Measurements from ENCODE around the gene ADCY10. TPM values are rescaled to one million over a fixed set of nuclear protein-coding genes. Genes with fewer than 3 reads are reported as not detected.
A peak's percentile ranks its signal among the peaks of the same experiment; 100 is the strongest.

ADCY10 gene
- total and polyA plus RNA-seq, 9 of the 15 experiments (the other 6 are each of a cell fraction or from before 2014, with no cell fraction given), result 0.08 to 0.86 (median 0.22) TPM

GRCh38 chr1:167926486-167926997 is 12.6 kb upstream of the ADCY10 start (continued):
- TF ChIP-seq SMARCB1 (IDR thresholded peaks at IDR 0.05; ENCODE audit: insufficient read length, low read depth), result peak; percentile 75
- no peak for TF ChIP-seq GABPA (tag; conservative IDR thresholded peaks at IDR 0.05; ENCODE audit: low read depth)
- peak; percentile 91 to 92 for TF ChIP-seq KDM1A (IDR thresholded peaks at IDR 0.05)
- peak; percentile 34; the same call in 1 of the 2 replicates for TF ChIP-seq SMAD3 (CRISPR knock-in tag; conservative IDR thresholded peaks at IDR 0.05)
- no peak for TF ChIP-seq RNF2 (IDR thresholded peaks at IDR 0.05)
- TF ChIP-seq ZNF592 (IDR thresholded peaks at IDR 0.05), result peak; percentile 86
- peak; percentile 8; the same call in 1 of the 2 replicates for TF ChIP-seq NFIC (IDR thresholded peaks at IDR 0.05)
- TF ChIP-seq EP300 (IDR thresholded peaks at IDR 0.05; ENCODE audit: low read length), result peak; percentile 60; the same call in 1 of the 2 replicates
- TF ChIP-seq TEAD4 (IDR thresholded peaks at IDR 0.05; ENCODE audit: low read length), result peak; percentile 32
- no peak for TF ChIP-seq TEAD4 (CRISPR knock-in tag; IDR thresholded peaks at IDR 0.05; ENCODE audit: borderline replicate concordance)
- no peak for TF ChIP-seq ATF1 (CRISPR knock-in tag; IDR thresholded peaks at IDR 0.05)
- TF ChIP-seq ATF1 (tag; IDR thresholded peaks at IDR 0.05), result no peak; the same call in 1 of the 2 replicates
- peak in 1 of 2 experiments; percentile 48; a peak in 1 of 4 replicates for TF ChIP-seq TBL1XR1 (IDR thresholded peaks at IDR 0.05; ENCODE audit: low read length in 2 of 2)
- no peak for TF ChIP-seq ZNF444 (CRISPR knock-in tag; IDR thresholded peaks at IDR 0.05)
- peak; percentile 57 for TF ChIP-seq SMAD4 (CRISPR knock-in tag; conservative IDR thresholded peaks at IDR 0.05)
- no peak for TF ChIP-seq TRIM24 (IDR thresholded peaks at IDR 0.05)
- TF ChIP-seq, protein P1, sequence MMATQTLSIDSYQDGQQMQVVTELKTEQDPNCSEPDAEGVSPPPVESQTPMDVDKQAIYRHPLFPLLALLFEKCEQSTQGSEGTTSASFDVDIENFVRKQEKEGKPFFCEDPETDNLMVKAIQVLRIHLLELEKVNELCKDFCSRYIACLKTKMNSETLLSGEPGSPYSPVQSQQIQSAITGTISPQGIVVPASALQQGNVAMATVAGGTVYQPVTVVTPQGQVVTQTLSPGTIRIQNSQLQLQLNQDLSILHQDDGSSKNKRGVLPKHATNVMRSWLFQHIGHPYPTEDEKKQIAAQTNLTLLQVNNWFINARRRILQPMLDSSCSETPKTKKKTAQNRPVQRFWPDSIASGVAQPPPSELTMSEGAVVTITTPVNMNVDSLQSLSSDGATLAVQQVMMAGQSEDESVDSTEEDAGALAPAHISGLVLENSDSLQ (IDR thresholded peaks at IDR 0.05), result no peak
- TF ChIP-seq CHD1 (IDR thresholded peaks at IDR 0.05; ENCODE audit: low read length), result no peak
